Fibroblast of the conjunctiva (primary cell): ENCODE data around the gene PRDM2.
A peak's percentile ranks its signal among the peaks of the same experiment; 100 is the strongest.
"Not testable (repeated sequence)": the region's sequence is repeated elsewhere in the genome, so short reads cannot be mapped to it uniquely, and the experiment has no call there.

Source experiments
- DNase-seq: peaks from one replicate; pipeline ENCODE4 v3.0.0-alpha.2; 2010; ENCODE audit warnings: low read depth

Gene PRDM2, protein sequence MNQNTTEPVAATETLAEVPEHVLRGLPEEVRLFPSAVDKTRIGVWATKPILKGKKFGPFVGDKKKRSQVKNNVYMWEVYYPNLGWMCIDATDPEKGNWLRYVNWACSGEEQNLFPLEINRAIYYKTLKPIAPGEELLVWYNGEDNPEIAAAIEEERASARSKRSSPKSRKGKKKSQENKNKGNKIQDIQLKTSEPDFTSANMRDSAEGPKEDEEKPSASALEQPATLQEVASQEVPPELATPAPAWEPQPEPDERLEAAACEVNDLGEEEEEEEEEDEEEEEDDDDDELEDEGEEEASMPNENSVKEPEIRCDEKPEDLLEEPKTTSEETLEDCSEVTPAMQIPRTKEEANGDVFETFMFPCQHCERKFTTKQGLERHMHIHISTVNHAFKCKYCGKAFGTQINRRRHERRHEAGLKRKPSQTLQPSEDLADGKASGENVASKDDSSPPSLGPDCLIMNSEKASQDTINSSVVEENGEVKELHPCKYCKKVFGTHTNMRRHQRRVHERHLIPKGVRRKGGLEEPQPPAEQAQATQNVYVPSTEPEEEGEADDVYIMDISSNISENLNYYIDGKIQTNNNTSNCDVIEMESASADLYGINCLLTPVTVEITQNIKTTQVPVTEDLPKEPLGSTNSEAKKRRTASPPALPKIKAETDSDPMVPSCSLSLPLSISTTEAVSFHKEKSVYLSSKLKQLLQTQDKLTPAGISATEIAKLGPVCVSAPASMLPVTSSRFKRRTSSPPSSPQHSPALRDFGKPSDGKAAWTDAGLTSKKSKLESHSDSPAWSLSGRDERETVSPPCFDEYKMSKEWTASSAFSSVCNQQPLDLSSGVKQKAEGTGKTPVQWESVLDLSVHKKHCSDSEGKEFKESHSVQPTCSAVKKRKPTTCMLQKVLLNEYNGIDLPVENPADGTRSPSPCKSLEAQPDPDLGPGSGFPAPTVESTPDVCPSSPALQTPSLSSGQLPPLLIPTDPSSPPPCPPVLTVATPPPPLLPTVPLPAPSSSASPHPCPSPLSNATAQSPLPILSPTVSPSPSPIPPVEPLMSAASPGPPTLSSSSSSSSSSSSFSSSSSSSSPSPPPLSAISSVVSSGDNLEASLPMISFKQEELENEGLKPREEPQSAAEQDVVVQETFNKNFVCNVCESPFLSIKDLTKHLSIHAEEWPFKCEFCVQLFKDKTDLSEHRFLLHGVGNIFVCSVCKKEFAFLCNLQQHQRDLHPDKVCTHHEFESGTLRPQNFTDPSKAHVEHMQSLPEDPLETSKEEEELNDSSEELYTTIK (N-terminal part only)

DNA sequence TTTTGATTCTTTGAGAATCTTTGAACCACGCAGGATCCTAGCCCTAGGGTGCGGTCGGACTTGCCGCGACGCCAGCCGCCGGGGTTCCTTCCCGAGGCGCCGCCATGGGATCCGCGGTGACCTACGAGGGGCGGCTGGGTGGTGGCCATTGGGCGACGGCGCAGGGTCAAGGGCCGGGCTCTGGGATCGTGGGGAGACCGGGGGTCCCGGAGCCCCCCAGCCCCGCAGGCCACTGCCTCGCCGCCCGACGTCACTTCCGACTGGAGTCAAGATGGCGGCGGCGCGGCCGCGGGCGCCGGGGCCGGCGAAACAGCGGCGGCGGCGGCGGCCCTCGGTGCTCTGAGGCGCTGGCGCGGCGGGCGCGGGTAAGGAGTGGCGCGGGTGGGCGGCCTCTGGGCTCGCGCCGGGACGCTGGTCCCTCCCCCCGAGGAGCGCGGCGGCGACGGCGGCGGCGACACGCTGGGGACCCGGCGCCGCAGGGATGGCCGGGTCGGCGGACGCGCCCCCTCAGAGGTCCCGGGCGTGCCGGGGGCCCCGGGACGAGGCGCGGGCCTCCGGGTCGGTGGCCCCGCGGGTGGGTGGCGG lies at the start of gene PRDM2:
PRDM2 (plus strand) TSS at position 253 of the 585 bp plus-strand sequence. CDS start 15,418 bp downstream, outside the sequence.
- no peak for DNase-seq

DNA sequence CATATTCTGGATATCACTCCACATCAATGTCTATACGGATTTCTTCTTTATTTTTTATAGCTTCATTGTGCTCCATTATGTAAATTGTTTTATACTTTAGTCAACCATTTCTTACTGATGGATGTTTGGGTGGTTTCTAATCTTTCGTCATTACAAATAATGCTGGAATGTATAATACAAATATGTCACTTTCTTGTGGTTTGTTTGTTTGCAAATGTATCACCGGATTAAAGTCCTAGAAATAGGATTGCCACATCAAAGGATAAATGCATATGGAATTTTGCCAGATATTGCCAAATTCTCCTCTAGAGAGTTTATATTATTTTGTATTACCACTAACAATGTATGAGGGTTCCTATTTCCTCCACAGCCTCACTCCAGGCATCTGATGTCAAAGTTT lies 48.7 kb upstream of the PRDM2 start:
- DNase-seq: no peak

DNA sequence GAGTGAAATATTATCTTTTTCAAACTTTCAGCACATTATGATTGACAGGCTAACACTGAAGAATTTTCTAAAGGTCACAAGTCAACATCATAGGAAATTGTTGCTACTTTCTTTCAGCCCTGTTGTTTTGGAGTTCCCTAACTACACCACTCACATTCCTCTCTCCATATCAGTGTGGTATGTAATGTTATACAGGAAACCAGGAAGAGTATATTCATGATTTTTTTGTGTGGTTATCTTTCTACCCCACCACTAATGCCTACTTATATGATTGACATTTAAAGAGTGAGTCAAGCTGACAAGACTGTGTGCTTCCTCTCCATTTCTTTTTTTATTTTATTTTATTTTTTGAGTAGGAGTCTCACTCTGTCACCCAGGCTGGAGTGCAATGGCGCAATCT lies 47.8 kb upstream of the PRDM2 start:
- no peak for DNase-seq

DNA sequence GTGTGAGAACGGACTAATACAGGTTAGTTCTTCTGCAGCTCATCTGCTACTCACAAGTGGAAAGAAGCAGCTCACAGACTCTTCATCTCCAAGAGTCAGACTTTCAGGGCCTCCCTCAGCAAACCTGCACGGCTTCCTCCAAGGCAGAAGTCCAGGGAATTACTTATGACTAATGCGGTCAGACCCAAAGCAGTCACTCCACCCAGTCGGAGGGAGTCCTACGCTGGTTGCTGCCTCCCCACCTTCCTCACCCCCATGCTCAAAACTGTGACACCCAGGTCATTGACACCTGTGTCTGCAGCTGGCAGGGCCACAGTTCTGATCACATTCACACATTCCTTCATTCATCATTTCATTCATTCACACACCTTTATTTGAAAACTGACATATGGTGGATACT lies 38.4 kb upstream of the PRDM2 start:
- DNase-seq: peak; percentile 12

DNA sequence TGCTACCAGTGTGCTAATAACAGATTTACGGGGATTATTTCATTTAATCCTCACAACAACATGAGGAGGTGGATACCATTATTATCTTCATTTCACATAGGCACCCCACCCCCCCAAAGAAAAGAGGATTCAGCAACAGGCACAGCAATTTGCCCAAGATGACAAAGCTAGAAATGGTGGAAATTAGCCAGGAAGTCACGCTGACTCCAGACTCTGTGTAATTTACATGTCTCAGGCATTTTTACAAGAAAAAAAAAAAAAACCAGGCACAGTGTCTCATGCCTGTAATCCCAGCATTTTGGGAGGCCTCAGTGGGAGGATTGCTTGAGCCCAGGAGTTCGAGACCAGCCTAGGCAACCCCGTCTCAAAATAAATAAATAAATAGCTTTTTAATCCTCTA lies 37.5 kb upstream of the PRDM2 start:
- peak; percentile 56 for DNase-seq

DNA sequence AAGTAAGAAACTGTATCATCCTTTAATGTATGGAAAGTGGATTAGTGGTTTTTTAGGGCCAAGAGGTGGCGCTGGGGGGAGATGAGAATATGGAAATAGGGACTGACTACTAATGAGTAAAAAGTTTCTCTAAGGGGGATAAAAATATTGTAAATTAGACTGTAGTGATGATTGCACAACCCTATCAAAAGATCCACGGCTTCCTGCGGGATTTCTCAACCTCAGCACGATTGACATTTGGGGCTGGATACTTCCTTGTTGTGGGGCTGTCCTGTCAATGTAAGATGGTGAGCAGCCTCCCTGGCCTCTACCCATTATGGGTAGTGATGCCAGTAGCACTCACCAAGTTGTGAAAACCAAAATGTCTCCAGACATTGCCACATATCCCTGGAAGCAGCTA lies 36.0 kb upstream of the PRDM2 start:
- no peak for DNase-seq

DNA sequence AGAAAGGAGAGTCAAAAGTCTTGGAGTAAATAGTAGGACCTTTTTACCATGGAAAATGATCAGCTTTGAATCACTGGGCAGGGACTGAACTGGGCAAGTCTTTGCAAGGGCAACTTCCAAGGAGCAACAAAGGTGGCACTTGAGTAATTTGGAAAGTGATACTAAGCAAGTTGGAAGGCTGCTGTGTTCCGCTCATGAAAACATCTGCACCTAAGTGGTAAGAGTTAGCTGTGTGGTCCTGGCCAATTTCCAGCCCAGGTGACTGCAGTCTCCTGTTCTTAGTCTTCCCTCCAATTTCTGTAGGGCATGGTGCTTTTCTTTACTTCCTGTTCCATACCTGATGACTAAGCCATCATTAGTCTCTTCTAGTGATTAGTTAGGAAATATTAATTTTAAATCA lies 35.5 kb upstream of the PRDM2 start:
- DNase-seq: no peak

DNA sequence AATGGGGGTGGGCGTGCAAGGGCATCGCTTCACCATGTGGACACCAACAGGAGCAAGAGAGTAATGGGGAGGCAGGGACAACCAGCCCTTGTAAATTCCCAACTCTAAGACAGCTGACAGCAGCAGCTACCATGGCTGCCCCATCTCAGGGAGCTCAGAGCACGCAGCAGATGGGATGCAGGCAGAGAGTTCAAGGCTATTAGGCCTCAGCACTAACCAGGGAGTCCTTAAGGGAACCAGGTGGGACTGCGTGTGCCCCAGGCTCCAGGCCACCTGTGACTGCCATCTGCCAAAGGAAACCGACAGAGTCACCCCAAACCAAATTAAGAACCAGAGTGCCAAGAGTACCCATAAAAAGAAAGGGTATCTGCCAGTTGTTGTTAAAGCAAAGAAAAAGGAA lies 33.7 kb upstream of the PRDM2 start:
- DNase-seq: no peak

DNA sequence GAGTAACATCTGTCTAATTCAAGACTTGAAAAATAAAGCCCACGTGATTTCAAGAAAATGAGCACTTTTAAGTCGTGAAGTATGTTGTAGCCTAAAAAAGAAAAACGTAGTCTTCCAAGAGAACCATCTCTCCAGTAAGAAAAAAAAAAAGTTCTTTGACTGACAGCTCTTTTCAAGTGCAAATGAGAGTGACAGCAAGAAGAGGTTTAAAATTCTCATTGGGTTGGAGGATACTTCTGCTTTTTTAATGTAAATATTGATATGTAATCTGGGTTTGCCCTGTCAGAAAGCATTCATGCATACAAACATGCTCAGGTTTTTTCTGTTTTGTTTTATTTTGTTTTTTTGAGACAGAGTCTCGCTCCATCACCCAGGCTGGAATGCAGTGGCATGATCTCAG lies 32.3 kb upstream of the PRDM2 start:
- DNase-seq: no peak

DNA sequence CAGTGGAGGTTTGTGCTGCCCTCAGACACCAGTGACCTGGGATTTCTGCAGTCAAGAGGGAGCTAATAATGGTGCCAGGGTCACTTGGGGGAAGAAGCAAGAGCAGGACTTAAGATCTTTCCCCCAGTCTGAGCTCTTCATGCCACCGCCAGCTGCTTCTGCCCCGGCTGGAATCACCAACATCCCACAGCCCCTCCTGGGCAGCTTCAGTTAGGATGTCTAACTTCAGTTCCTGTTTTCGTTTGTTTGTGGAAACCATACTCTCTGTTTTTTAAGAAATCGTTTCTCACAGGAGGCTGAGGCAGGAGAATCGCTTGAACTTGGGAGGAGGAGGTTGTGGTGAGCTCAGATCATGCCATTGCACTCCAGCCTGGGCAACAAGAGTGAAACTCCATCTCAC lies 25.6 kb upstream of the PRDM2 start:
- no peak for DNase-seq

DNA sequence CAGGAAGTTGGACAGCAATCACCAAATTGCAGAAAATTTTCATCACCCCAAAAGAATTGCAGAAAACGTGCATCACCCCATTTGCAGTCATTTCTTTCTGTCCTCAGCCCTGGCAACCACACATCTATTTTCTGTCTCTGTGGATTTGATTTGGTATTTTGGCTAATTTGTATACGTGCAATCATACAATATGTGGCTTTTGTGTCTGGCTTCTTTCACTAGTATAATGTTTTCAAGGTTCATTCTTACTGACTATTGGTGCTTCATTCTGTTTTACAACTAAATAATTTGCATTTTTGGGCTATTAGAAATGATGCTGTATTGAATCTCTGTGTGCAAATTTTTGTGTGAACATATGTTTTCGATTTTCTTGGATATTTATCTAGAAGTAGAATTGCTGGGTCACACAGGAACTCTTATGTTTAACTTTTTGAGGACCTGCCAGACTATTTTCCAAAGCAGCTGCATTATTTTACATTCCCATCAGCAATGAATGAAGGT lies 24.8 kb upstream of the PRDM2 start:
- peak; percentile 17 for DNase-seq

DNA sequence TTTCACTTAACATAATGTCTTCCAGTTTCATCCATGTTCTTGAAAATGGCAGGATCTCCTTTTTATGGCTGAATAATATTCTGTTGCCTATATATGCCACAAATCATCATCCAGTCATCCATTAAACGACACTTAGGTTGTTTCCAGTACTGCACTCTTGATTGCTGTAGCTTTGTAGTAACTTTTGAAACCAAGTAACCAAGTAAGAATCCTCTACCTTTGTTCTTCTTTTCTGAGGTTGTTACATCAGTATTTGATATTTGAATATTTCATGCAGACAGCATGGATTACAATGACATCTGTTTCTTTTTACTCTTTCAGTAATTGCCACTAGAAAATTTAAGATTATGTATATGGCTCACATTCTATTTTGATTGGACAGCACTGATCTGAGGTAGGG lies 22.1 kb upstream of the PRDM2 start:
- DNase-seq: no peak

DNA sequence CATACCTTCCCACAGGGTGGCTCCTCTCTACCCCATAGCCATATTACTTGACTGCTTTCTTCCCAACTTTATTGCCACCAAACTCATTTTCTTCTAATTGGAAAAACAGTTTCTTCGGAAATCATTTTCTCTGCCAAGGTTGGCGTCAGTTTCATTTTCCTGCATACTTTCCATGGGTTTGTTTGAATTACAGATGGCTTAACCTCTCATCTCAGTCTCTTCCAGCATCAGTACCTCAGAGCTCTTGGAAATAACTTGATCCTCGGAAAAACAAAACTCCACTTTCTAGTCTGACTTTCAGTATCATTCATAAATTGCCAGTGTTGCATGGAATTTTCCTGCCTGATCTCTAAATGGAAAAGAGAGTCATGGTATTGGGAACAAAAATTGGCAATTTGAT lies 20.3 kb upstream of the PRDM2 start:
- DNase-seq: no peak

DNA sequence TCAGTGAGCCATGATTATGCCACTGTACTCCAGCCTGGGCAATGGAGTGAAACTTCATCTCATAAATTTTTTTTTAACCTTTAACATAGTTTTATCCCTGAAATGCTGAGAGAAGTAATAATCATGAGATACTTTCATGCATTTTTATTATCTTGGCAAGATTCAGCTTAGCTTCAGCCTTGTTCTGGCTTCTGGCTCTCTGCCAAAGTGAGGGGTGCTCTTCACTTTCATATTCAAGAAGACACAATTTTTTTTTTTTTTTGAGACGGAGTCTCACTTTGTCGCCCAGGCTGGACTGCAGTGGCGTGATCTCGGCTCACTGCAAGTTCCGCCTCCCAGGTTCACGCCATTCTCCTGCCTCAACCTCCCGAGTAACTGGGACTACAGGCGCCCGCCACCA lies 19.4 kb upstream of the PRDM2 start:
- not testable (repeated sequence) for DNase-seq

DNA sequence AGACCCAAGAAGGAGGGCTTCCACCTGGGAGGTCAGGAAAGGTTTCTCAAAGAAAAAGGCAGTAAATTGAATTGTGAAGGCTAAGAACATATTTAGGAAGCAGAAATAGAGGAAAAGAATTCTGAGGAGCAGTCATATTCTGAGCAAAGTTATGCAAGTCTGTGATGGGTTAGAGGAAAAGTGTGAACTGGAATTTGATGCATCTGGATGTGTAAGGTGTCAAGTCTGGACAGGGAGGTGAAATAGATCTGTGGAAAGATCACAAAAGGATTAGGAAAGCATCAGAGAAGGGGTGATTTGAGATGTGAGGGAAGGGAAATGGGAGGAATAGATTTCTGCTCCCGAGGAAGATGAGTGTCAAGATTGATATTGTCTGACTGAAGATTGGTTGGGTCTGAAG lies 18.1 kb upstream of the PRDM2 start:
- DNase-seq: no peak

DNA sequence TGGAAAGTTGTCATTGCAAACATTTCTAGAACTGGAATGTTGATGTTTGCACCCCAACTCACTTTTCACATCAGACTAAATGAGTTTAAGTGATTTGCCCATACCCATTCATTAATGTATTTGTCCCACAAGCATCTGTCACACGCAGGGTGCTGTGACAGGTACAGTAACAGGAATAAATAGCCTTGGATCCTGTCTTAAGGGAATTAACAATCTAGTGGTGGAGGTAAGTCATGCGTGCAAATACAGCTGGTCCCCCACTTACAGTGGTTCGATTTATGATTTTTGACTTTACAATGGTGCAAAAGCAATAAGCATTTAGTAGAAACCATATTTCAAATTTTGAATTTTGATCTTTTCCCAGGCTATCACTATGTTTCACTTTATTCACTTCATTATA lies 17.5 kb upstream of the PRDM2 start:
- DNase-seq: no peak

DNA sequence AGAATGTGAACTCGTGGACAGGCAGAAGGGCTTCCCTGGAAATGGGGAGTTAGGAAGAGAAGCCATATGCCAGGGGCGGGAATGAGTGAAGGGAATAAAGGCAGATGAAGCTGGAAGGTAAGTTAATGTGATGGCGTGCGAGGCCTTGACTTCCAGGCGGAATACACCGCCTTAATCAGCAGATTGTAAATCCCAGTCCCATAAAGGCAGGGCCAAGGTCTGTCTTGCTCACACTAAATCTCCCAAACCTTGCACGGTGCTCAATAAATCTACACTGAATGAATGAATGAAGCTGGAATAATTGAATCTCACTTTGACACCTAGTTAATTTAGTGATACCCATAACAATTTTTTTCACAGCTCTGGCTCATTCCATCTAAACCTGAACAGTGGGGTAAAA lies 16.8 kb upstream of the PRDM2 start:
- DNase-seq: no peak

DNA sequence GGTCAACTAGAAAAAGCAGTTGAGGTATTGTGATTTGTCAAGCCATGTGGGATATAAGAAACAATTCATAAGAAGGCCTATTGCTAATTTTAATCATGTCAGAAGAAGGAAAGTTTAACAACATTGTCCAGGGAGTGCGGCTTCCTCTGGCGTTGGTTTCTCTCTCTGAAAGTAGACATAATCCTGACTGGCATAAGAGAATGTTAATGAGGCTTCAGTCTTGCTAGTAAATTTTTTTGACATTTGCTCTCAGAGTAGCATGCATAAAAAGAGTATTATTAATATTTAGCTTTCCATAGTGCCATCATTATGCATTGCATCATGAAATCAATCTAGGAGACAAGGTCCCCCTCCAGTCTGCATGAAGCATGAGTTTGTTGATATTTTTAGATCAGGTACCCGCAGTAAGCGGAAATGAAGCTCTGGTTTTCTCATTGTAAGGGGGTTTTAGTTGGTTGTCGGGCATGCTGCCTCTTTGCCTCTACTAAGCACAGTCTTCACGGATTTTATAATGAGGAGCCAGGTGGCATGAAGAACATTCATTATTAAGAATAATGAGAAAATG lies 12.8 kb upstream of the PRDM2 start:
- no peak for DNase-seq

DNA sequence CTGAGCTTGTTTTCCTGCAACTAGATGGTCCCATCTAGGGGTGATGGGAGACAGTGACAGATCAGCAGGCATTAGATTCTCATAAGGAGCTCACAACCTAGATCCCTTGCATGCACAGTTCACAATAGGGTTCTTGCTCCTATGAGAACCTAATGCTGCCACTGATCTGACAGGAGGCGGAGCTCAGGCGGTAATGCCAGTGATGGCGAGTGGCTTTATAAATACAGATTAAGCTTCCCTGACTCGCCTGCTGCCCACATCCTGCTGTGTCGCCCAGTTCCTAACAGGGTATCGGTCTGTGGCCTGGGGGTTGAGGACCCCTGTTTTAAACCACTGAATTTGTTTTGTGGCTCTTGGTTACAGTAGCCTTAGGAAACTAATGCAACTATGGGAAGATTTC lies 6.9 kb upstream of the PRDM2 start:
- not testable (repeated sequence) for DNase-seq

DNA sequence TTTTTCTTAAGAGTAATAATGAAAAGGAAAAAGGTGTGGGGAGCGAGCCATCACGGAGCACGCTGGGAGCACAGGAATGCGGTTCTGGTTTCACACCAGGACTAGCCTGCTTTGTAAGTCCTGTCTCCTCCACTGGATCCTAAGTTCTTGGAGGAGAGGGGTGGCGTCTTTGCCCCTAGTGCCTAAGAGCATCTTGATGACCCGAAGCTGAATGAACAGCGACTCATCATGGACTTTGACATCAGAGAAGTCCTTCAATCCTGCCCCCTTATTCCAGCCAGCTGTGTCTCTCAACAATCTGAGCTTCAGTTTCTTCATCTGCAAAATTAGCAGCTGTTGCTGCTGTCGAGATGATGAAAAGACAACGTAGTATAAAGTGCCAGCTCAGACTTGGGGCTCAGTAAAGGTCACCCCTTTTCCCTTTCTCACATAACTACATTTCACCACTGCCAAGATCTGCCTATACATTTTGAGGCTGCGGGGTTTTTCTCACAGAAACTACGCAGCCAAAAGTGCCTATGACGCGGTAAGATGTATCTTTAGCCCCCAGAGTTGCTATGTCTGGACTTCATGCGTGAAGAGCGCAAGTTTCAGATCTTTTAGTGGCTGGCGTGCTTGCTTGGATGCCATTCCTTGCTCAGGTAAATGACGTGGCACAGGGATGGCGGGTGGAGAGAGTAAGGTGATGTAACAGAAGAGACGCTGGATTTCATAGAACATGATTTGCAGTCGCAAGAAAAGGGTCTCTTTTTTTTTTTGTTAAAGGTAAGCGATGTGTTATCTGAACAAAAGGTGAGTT lies 4.9 kb upstream of the PRDM2 start:
- no peak for DNase-seq

DNA sequence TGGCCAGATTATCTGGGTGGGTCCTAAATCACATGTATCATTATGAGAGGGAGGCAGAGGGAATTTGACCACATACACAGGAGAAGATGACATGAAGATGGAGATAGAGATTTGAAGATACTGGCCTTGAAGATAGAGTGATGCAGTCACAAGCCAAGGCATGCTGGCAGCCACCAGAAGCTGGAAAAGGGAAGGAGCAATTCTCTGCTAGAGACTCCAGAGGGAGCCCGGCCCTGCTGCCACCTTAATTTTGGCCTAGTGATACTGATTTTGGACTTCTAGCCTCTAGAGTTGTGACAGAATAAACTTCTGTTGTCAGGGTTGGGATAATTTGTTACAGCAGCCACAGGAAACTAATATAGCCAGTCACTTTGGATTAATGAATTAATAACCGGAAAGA lies 2.2 kb upstream of the PRDM2 start:
- no peak for DNase-seq
